SK-N-SH (cell line): ENCODE measurements around the gene CTBP2. TPM values are rescaled to one million over a fixed set of nuclear protein-coding genes. Genes with fewer than 3 reads are reported as not detected.

ENCODE experiments used
- CTCF ChIA-PET: fragments of 300-600, 350-600 bp; formaldehyde crosslinking; extraction: SDS; loops from one replicate; lab custom pipeline; 2021; lab: Yijun Ruan, JAX
- POLR2A ChIA-PET: fragments of 350-600 bp; sonication (Branson Sonifier 250); formaldehyde crosslinking; extraction: SDS; loops from one replicate; lab custom pipeline; 2020; ENCODE audit warnings: antibody characterized with exemption, inconsistent platforms; lab: Yijun Ruan, JAX
- DNase-seq: peaks from one replicate; pipeline ENCODE4 v3.0.0; 2012
- H2AFZ ChIP-seq: fragments of 200-600 bp; sonication (generic); 2 replicates; pipeline ENCODE4 v1.8.1; 2016; ENCODE audit warnings: antibody characterized with exemption, mild to moderate bottlenecking, low read depth
- H3F3A ChIP-seq: fragments of 200-600 bp; sonication (generic); replicated peaks from 2 replicates; pipeline ENCODE3; 2016; ENCODE audit warnings: antibody characterized with exemption, mild to moderate bottlenecking; ENCODE audit not compliant: insufficient read depth
- H3K27ac ChIP-seq, 2 experiments: fragments of 200-500 bp in 1 of 2; fragments of 200-600 bp in 1 of 2; sonication (Bioruptor generic) in 1 of 2; sonication (generic), shearing (Covaris generic) in 1 of 2; 2 replicates each; pipeline versions ENCODE4 v1.5.1 to v1.6.1; 2014 to 2016; ENCODE audit warnings: low read depth in 2 of 2, inconsistent platforms in 1 of 2, low read length in 1 of 2, mild to moderate bottlenecking in 1 of 2, mixed read lengths in 1 of 2
- H3K27me3 ChIP-seq: fragments of 200-600 bp; sonication (generic), shearing (Covaris generic); 2 replicates; pipeline ENCODE4 v1.6.1; 2016; ENCODE audit warnings: mixed run types; ENCODE audit not compliant: insufficient read depth
- H3K36me3 ChIP-seq, 2 experiments: fragments of 200-500 bp in 1 of 2; fragments of 200-600 bp in 1 of 2; sonication (Bioruptor generic) in 1 of 2; sonication (generic) in 1 of 2; replicated peaks in 1 of 2; 2 replicates each; pipeline versions ENCODE3 to v1.5.1; 2014 to 2016; ENCODE audit warnings: low read length in 1 of 2, mild to moderate bottlenecking in 1 of 2; ENCODE audit not compliant: insufficient read depth in 2 of 2, control insufficient read depth in 1 of 2
- H3K4me1 ChIP-seq, 2 experiments: fragments of 200-500 bp in 1 of 2; fragments of 200-600 bp in 1 of 2; sonication (Bioruptor generic) in 1 of 2; sonication (generic), shearing (Covaris generic) in 1 of 2; 2 replicates each; pipeline versions ENCODE4 v1.5.1 to v1.6.1; 2014 to 2016; ENCODE audit warnings: low read depth in 1 of 2, low read length in 1 of 2, mixed run types in 1 of 2; ENCODE audit not compliant: insufficient read depth in 2 of 2, control insufficient read depth in 1 of 2
- H3K4me2 ChIP-seq: fragments of 200-600 bp; sonication (generic), shearing (Covaris generic); 2 replicates; pipeline ENCODE4 v1.6.1; 2017; ENCODE audit warnings: mixed run types
- H3K4me3 ChIP-seq, 2 experiments: fragments of 200-500 bp in 1 of 2; fragments of 200-600 bp in 1 of 2; sonication (Bioruptor generic) in 1 of 2; sonication (generic), shearing (Covaris generic) in 1 of 2; 2 replicates each; pipeline versions ENCODE4 v1.5.1 to v1.8.1; 2014 to 2016; ENCODE audit warnings: low read depth in 2 of 2, inconsistent platforms in 1 of 2, low read length in 1 of 2, mild to moderate bottlenecking in 1 of 2, mixed read lengths in 1 of 2, moderate library complexity in 1 of 2
- H3K79me2 ChIP-seq: fragments of 200-600 bp; sonication (generic); 2 replicates; pipeline ENCODE4 v1.8.1; 2017; ENCODE audit warnings: mild to moderate bottlenecking; ENCODE audit not compliant: insufficient read depth
- H3K9ac ChIP-seq: fragments of 200-600 bp; sonication (generic); 2 replicates; pipeline ENCODE4 v1.6.1; 2017; ENCODE audit warnings: mixed run types
- H3K9me2 ChIP-seq: fragments of 200-600 bp; sonication (generic); 2 replicates; pipeline ENCODE4 v1.6.1; 2017; ENCODE audit warnings: mixed run types
- H3K9me3 ChIP-seq: fragments of 200-600 bp; sonication (generic); 2 replicates; pipeline ENCODE4 v1.6.1; 2017; ENCODE audit warnings: mixed run types, mild to moderate bottlenecking, moderate library complexity
- H4K20me1 ChIP-seq: fragments of 200-600 bp; sonication (generic); 2 replicates; pipeline ENCODE4 v1.6.1; 2017; ENCODE audit warnings: mild to moderate bottlenecking, mixed run types; ENCODE audit not compliant: insufficient read depth
- CHD2 ChIP-seq: fragments of 150-350 bp; IDR thresholded peaks from 2 replicates; pipeline ENCODE4 v1.6.1; 2018; ENCODE audit warnings: low read length; ENCODE audit not compliant: partially characterized antibody
- CTCF ChIP-seq: fragments of 200-600 bp; sonication (generic); IDR thresholded peaks from 2 replicates; pipeline ENCODE4 v1.6.1; 2017; ENCODE audit warnings: antibody characterized with exemption, mild to moderate bottlenecking, moderate library complexity
- EZH2phosphoT487 ChIP-seq: fragments of 200-600 bp; sonication (generic); IDR thresholded peaks from 2 replicates; pipeline ENCODE4 v1.6.1; 2017; ENCODE audit warnings: low read depth, mixed run types, mild to moderate bottlenecking, antibody characterized with exemption, moderate library complexity, borderline replicate concordance
- FOSL2 ChIP-seq: IDR thresholded peaks from 2 replicates; pipeline ENCODE4 v1.4.0; 2012; ENCODE audit warnings: low read depth, mild to moderate bottlenecking, moderate library complexity, borderline replicate concordance
- FOXJ3 ChIP-seq: sonication (generic); formaldehyde crosslinking; IDR thresholded peaks from 2 replicates; pipeline ENCODE4 v1.5.1; 2020; ENCODE audit warnings: mild to moderate bottlenecking, missing genetic modification reagents
- FOXM1 ChIP-seq: IDR thresholded peaks from 2 replicates; pipeline ENCODE4 v1.4.0; 2012; ENCODE audit warnings: low read depth, mild to moderate bottlenecking
- JUND ChIP-seq: IDR thresholded peaks from 2 replicates; pipeline ENCODE4 v1.4.0; 2012
- MAX ChIP-seq: IDR thresholded peaks from 2 replicates; pipeline ENCODE4 v1.4.0; 2012; ENCODE audit warnings: low read depth
- MEF2A ChIP-seq: IDR thresholded peaks from 2 replicates; pipeline ENCODE4 v1.4.0; 2012; ENCODE audit warnings: low read depth, borderline replicate concordance
- NRF1 ChIP-seq: IDR thresholded peaks from 2 replicates; pipeline ENCODE4 v1.6.1; 2012; ENCODE audit warnings: low read depth, mild to moderate bottlenecking, low read length
- PBX3 ChIP-seq: IDR thresholded peaks from 2 replicates; pipeline ENCODE4; 2012
- RAD21 ChIP-seq: IDR thresholded peaks from 2 replicates; pipeline ENCODE4 v1.6.1; 2012; ENCODE audit warnings: mild to moderate bottlenecking, low read length
- RCOR1 ChIP-seq: fragments of 150-350 bp; IDR thresholded peaks from 2 replicates; pipeline ENCODE4 v1.6.1; 2017; ENCODE audit warnings: antibody characterized with exemption, low read length
- REST ChIP-seq: IDR thresholded peaks from 2 replicates; pipeline ENCODE4 v1.6.1; 2012; ENCODE audit warnings: mild to moderate bottlenecking, low read depth, low read length, moderate library complexity
- RXRA ChIP-seq: IDR thresholded peaks from 2 replicates; pipeline ENCODE4 v1.4.0; 2012; ENCODE audit warnings: low read depth, mild to moderate bottlenecking, borderline replicate concordance
- SMC3 ChIP-seq: IDR thresholded peaks from 2 replicates; pipeline ENCODE4 v1.6.1; 2012; ENCODE audit warnings: low read depth, low read length, improper control_type of control experiment
- TAF1 ChIP-seq: IDR thresholded peaks from 2 replicates; pipeline ENCODE4 v1.6.1; 2012; ENCODE audit warnings: low read depth, mild to moderate bottlenecking, low read length, moderate library complexity, borderline replicate concordance
- TCF12 ChIP-seq: IDR thresholded peaks from 2 replicates; pipeline ENCODE4 v1.4.0; 2012
- TEAD4 ChIP-seq: IDR thresholded peaks from 2 replicates; pipeline ENCODE4 v1.4.0; 2012; ENCODE audit warnings: mild to moderate bottlenecking, borderline replicate concordance; ENCODE audit not compliant: insufficient read depth
- WGBS: methylation state at CpG from one replicate; pipeline ENCODE4 v1.1.6; 2017; ENCODE audit warnings: low lambda C conversion rate; 5-methylcytosine and 5-hydroxymethylcytosine counted together
- polyA plus RNA-seq, 3 experiments: library from polyadenylated mRNA; depleted of rRNA; stranded (reverse); fragments of >200 nt; gene quantifications; 2 replicates each; pipeline ENCODE4 v1.2.3, GENCODE V29; 2012

The CTBP2 gene
- polyA plus RNA-seq, 1 of the 3 experiments (the other 2 are of a cell fraction), result 69.7 TPM

- Histone ChIP-seq H3K36me3 (peaks cover 4 to 7% of the 10 kb centered on the region in 2 experiments), H3K9ac (no peak overlapping the region), H3K9me2 (no peaks in the 10 kb centered on the region), H3K79me2 (peaks cover 97% of the 10 kb centered on the region), H2AFZ (no peak overlapping the region), H4K20me1 (peaks cover 77% of the 10 kb centered on the region), H3K4me3 (no peak overlapping the region), H3K27ac (peak overlapping the region in 1 of 2 experiments; percentile 80; a peak in 1 of 4 replicates), H3K27me3 (no peaks in the 10 kb centered on the region), H3F3A (peaks cover 9% of the 10 kb centered on the region), H3K4me1 (peaks cover 22 to 44% of the 10 kb centered on the region in 2 experiments; a peak in 2 of 4 replicates), H3K4me2 (no peak overlapping the region), H3K9me3 (no peaks in the 10 kb centered on the region)
- TF ChIP-seq MAX, result no peak
- no peak for TF ChIP-seq TCF12
- TF ChIP-seq RXRA, result no peak
- TF ChIP-seq RAD21, result no peak
- TF ChIP-seq CTCF, result no peak
- TF ChIP-seq TEAD4, result no peak
- no peak for TF ChIP-seq SMC3
- no peak for TF ChIP-seq RCOR1
- TF ChIP-seq EZH2phosphoT487, result no peak
- TF ChIP-seq TAF1, result no peak
- no peak for TF ChIP-seq JUND
- no peak for TF ChIP-seq NRF1
- no peak for TF ChIP-seq FOSL2
- CTCF ChIA-PET, result interaction anchor here (0.6 to 11.2 kb wide), 7 partner anchors 9 to 58 kb away, joined by 3 to 211 read pairs (median 5); no protein-coding TSS in a partner anchor
- POLR2A ChIA-PET, result no interaction called here
- WGBS, result 97% methylated on average over 14 of the region's 14 CpGs
- no peak for DNase-seq
Observed at GRCh38 chr10:125050383-125050782, 110.0 kb downstream of the CTBP2 start.

GRCh38 chr10:125049216-125049881 lies 111.0 kb downstream of the CTBP2 start:
- Histone ChIP-seq H3K4me1 (peaks cover 24 to 43% of the 10 kb centered on the region in 2 experiments; a peak in 2 of 4 replicates), H2AFZ (no peak overlapping the region), H3K27me3 (no peaks in the 10 kb centered on the region), H3K79me2 (peaks cover 97% of the 10 kb centered on the region), H3K4me2 (no peak overlapping the region), H3F3A (peaks cover 14% of the 10 kb centered on the region), H3K36me3 (peaks cover 4 to 7% of the 10 kb centered on the region in 2 experiments), H3K27ac (peak overlapping the region in 1 of 2 experiments; percentile 80; a peak in 2 of 4 replicates), H4K20me1 (peaks cover 73% of the 10 kb centered on the region), H3K4me3 (no peak overlapping the region), H3K9me2 (no peaks in the 10 kb centered on the region), H3K9ac (no peak overlapping the region), H3K9me3 (no peaks in the 10 kb centered on the region)
- ChIA-PET CTCF (interaction anchor here (1.2 to 11.2 kb wide), 4 partner anchors 11 to 41 kb away, joined by 5 to 211 read pairs (median 42); no protein-coding TSS in a partner anchor), POLR2A (no interaction called here)
- 83% methylated on average over 14 of the region's 16 CpGs for WGBS
- no peak for DNase-seq
- TF ChIP-seq FOSL2, result no peak
- TF ChIP-seq EZH2phosphoT487, result no peak
- TF ChIP-seq RXRA, result no peak
- TF ChIP-seq MAX, result no peak
- TF ChIP-seq TAF1, result no peak
- no peak for TF ChIP-seq CHD2
- no peak for TF ChIP-seq FOXJ3
- no peak for TF ChIP-seq MEF2A
- no peak for TF ChIP-seq REST
- no peak for TF ChIP-seq FOXM1
- no peak for TF ChIP-seq PBX3
